CD14-positive monocyte (primary cell): Measurements from ENCODE around the gene CPD. TPM values are rescaled to one million over a fixed set of nuclear protein-coding genes. Genes with fewer than 3 reads are reported as not detected.
A peak's percentile ranks its signal among the peaks of the same experiment; 100 is the strongest.

Experiments
- DNase-seq, 3 donors: peaks; one replicate each; pipeline ENCODE4 v3.0.0-alpha.2; 2011 to 2022
- H2AFZ ChIP-seq: 2 replicates; pipeline ENCODE4 v1.6.0; 2012; ENCODE audit warnings: mild to moderate bottlenecking, low read depth, low read length, inconsistent platforms; ENCODE audit not compliant: insufficient read depth, poor library complexity, severe bottlenecking
- H3K27ac ChIP-seq, 2 donors: 1 replicate in 1 of 2; 2 replicates in 1 of 2; pipeline ENCODE4 v1.5.1; 2012 to 2013; ENCODE audit warnings: low read length in 2 of 2, control low read depth in 1 of 2, inconsistent platforms in 1 of 2, low read depth in 1 of 2, mild to moderate bottlenecking in 1 of 2
- H3K27me3 ChIP-seq, 2 donors: one replicate each; pipeline versions ENCODE4 v1.6.0 to v1.6.1; 2011 to 2013; ENCODE audit warnings: low read length in 2 of 2; ENCODE audit not compliant: control insufficient read depth in 2 of 2, insufficient read depth in 2 of 2
- H3K36me3 ChIP-seq, 2 donors: replicated peaks in 1 of 2; 1 replicate in 1 of 2; 2 replicates in 1 of 2; pipeline versions ENCODE4 v1.5.1 to v1.6.1; 2012 to 2013; ENCODE audit warnings: low read length in 2 of 2, control low read depth in 1 of 2, inconsistent platforms in 1 of 2, mild to moderate bottlenecking in 1 of 2; ENCODE audit not compliant: insufficient read depth in 2 of 2, control insufficient read depth in 1 of 2
- H3K4me1 ChIP-seq, 2 donors: 1 replicate in 1 of 2; 2 replicates in 1 of 2; pipeline versions ENCODE4 v1.5.1 to v1.6.1; 2012 to 2013; ENCODE audit warnings: low read length in 2 of 2, control low read depth in 1 of 2, inconsistent platforms in 1 of 2, mild to moderate bottlenecking in 1 of 2, moderate library complexity in 1 of 2; ENCODE audit not compliant: insufficient read depth in 2 of 2, control insufficient read depth in 1 of 2
- H3K4me2 ChIP-seq: replicated peaks from 2 replicates; pipeline ENCODE3; 2012; ENCODE audit warnings: low read length, moderate library complexity, mild to moderate bottlenecking; ENCODE audit not compliant: poor library complexity, severe bottlenecking; ENCODE audit errors: extremely low read depth
- H3K4me3 ChIP-seq, 3 experiments: fragments of 200-600 bp in 1 of 3; sonication (generic) in 1 of 3; replicated peaks in 1 of 3; 1 replicate in 2 of 3; 2 replicates in 1 of 3; pipeline ENCODE4 v1.5.1; 2011 to 2013; ENCODE audit warnings: low read length in 3 of 3, mild to moderate bottlenecking in 3 of 3, control low read depth in 2 of 3, low read depth in 2 of 3, inconsistent platforms in 1 of 3, moderate library complexity in 1 of 3
- H3K79me2 ChIP-seq: 2 replicates; pipeline ENCODE4 v1.6.0; 2012; ENCODE audit warnings: mild to moderate bottlenecking, control low read depth, inconsistent platforms, low read length, moderate library complexity; ENCODE audit not compliant: insufficient read depth
- H3K9ac ChIP-seq: 2 replicates; pipeline ENCODE4 v1.6.0; 2017; ENCODE audit warnings: low read length, mild to moderate bottlenecking; ENCODE audit not compliant: insufficient read depth, poor library complexity, severe bottlenecking
- H3K9me3 ChIP-seq, 2 donors: replicated peaks in 1 of 2; 1 replicate in 1 of 2; 2 replicates in 1 of 2; pipeline versions ENCODE4 v1.5.1 to v1.6.1; 2012 to 2013; ENCODE audit warnings: low read length in 2 of 2, control low read depth in 1 of 2; ENCODE audit not compliant: control insufficient read depth in 1 of 2, insufficient read depth in 1 of 2
- H4K20me1 ChIP-seq: 2 replicates; pipeline ENCODE4 v1.6.0; 2012; ENCODE audit warnings: mild to moderate bottlenecking, low read length, control low read depth, moderate library complexity; ENCODE audit not compliant: insufficient read depth
- H3K27ac Mint-ChIP-seq, 7 donors: one replicate each; pipeline ENCODE4 v1.8.0; 2020; ENCODE audit warnings: mild to moderate bottlenecking in 7 of 7, mixed read lengths in 7 of 7, moderate library complexity in 6 of 7, inconsistent platforms in 2 of 7
- H3K27me3 Mint-ChIP-seq, 3 donors: one replicate each; pipeline ENCODE4 v1.8.0; 2021 to 2022; ENCODE audit warnings: low read depth in 3 of 3, mild to moderate bottlenecking in 3 of 3, mixed read lengths in 3 of 3, moderate library complexity in 3 of 3, inconsistent platforms in 1 of 3
- H3K36me3 Mint-ChIP-seq, 2 donors: one replicate each; pipeline ENCODE4 v1.8.0; 2020; ENCODE audit warnings: mixed read lengths in 2 of 2, inconsistent platforms in 1 of 2, mild to moderate bottlenecking in 1 of 2
- H3K4me1 Mint-ChIP-seq: one replicate; pipeline ENCODE4 v1.8.0; 2020; ENCODE audit warnings: mild to moderate bottlenecking, mixed read lengths
- H3K4me3 Mint-ChIP-seq, 2 donors: one replicate each; pipeline ENCODE4 v1.8.0; 2020; ENCODE audit warnings: mild to moderate bottlenecking in 2 of 2, mixed read lengths in 2 of 2, moderate library complexity in 1 of 2
- H3K9me3 Mint-ChIP-seq, 7 donors: one replicate each; pipeline ENCODE4 v1.8.0; 2020 to 2022; ENCODE audit warnings: mixed read lengths in 7 of 7, mild to moderate bottlenecking in 6 of 7, moderate library complexity in 6 of 7, inconsistent platforms in 2 of 7
- CTCF ChIP-seq: fragments of 200-600 bp; IDR thresholded peaks from one replicate; pipeline ENCODE4 v1.8.0; 2022; ENCODE audit warnings: antibody characterized with exemption, mild to moderate bottlenecking
- intact Hi-C, 2 donors: fragments of 100-400 bp; cut with micrococcal nuclease; formaldehyde crosslinking; loops; one replicate each; pipeline versions ENCODE4 v1.15.0 to v1.15.1; 2023
- polyA plus RNA-seq, 3 donors: library from polyadenylated mRNA; depleted of rRNA in 1 of 3; unstranded in 2 of 3; stranded (reverse) in 1 of 3; fragments of 300-500 nt in 2 of 3; fragments of >200 nt in 1 of 3; fragmentation: Illumina TruSeq in 2 of 3; gene quantifications; 1 replicate in 2 of 3; 2 replicates in 1 of 3; pipeline ENCODE4 v1.2.3, GENCODE V29; 2012 to 2021

The CPD gene
- polyA plus RNA-seq, 3 donors, result 9.2 to 47.0 (median 32.2) TPM

GRCh38 chr17:30354701-30355100 is 24.0 kb upstream of the CPD start:
- H2AFZ ChIP-seq, result no peak overlapping the region
- H4K20me1 ChIP-seq, result no peaks in the 10 kb centered on the region
- H3K27me3 ChIP-seq, result no peaks in the 10 kb centered on the region
- H3K4me1 ChIP-seq, result peaks cover 41 to 62% of the 10 kb centered on the region in 2 donors
- DNase-seq, result no peak
- peak overlapping the region; percentile 21 to 85 (median 76) for H3K27ac Mint-ChIP-seq
- TF ChIP-seq CTCF, result no peak
- no peaks in the 10 kb centered on the region for H3K9me3 ChIP-seq
- peaks cover 0 to 2% of the 10 kb centered on the region in 2 donors for H3K36me3 Mint-ChIP-seq
- peaks cover 0 to 4% (median 0%) of the 10 kb centered on the region in 7 donors for H3K9me3 Mint-ChIP-seq
- H3K36me3 ChIP-seq, result no peaks in the 10 kb centered on the region
- H3K4me2 ChIP-seq, result no peak overlapping the region
- H3K4me3 ChIP-seq, result no peak overlapping the region
- no peak overlapping the region for H3K9ac ChIP-seq
- peak overlapping the region in 1 of 2 donors; percentile 51 for H3K27ac ChIP-seq
- H3K4me3 Mint-ChIP-seq, result no peak overlapping the region
- intact Hi-C loops, result no loop called here
- no peaks in the 10 kb centered on the region for H3K79me2 ChIP-seq
- H3K4me1 Mint-ChIP-seq, result peaks cover 52% of the 10 kb centered on the region
- peaks cover 0 to 2% (median 0%) of the 10 kb centered on the region in 3 donors for H3K27me3 Mint-ChIP-seq

GRCh38 chr17:30357476-30357875 is 21.3 kb upstream of the CPD start:
- peaks cover 0 to 16% (median 7%) of the 10 kb centered on the region in 7 donors for H3K9me3 Mint-ChIP-seq
- H4K20me1 ChIP-seq, result no peaks in the 10 kb centered on the region
- no peak for DNase-seq
- H3K9ac ChIP-seq, result no peak overlapping the region
- H3K27me3 Mint-ChIP-seq, result no peaks in the 10 kb centered on the region
- intact Hi-C loops, result no loop called here
- H3K4me2 ChIP-seq, result no peak overlapping the region
- H3K4me1 ChIP-seq, result peaks cover 34 to 55% of the 10 kb centered on the region in 2 donors
- no peak overlapping the region for H3K27ac Mint-ChIP-seq
- no peak overlapping the region for H3K4me3 Mint-ChIP-seq
- H3K4me1 Mint-ChIP-seq, result peaks cover 43% of the 10 kb centered on the region
- peaks cover 5 to 12% of the 10 kb centered on the region in 2 donors for H3K9me3 ChIP-seq
- H3K4me3 ChIP-seq, result no peak overlapping the region
- no peak for TF ChIP-seq CTCF
- no peaks in the 10 kb centered on the region for H3K79me2 ChIP-seq
- H2AFZ ChIP-seq, result no peak overlapping the region
- H3K27me3 ChIP-seq, result no peaks in the 10 kb centered on the region
- peaks cover 0 to 2% of the 10 kb centered on the region in 2 donors for H3K36me3 Mint-ChIP-seq
- H3K27ac ChIP-seq, result no peak overlapping the region
- H3K36me3 ChIP-seq, result no peaks in the 10 kb centered on the region
